ENCODE data around the gene LEKR1.

DNA sequence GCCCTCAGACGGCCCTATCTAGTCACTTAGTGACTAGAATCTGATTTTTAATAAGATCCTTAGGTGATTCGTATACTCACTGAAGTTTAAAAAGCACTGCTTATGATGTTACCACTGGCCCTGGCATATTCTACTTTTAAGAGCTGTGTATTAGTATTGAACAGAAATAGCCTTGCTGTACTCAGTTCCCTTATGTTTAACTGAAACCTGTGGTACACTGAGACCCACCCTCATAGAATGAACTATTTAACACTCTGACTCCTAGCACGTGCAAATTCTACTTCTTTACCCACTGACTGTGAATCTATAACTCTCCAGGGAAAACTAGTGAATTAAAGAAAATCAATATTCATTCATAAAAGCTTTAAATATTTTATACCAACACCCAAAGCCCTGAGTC lies 224.9 kb downstream of the LEKR1 start:
- no peak for TF ChIP-seq FOXP2 (optimal IDR thresholded peaks at IDR 0.05; ENCODE audit: control extremely low read depth, extremely low read length, insufficient read depth)
- TF ChIP-seq EZH2 (IDR thresholded peaks at IDR 0.05) = no peak

All from SK-N-MC (cell line).